HG02840 (cell line): Measurements from ENCODE around the gene ARMC10.
"Not testable (repeated sequence)": the region's sequence is repeated elsewhere in the genome, so short reads cannot be mapped to it uniquely, and the experiment has no call there.

Source experiments
- ATAC-seq: cut with Tn5 transposase; IDR thresholded peaks from one replicate; pipeline ENCODE4 v1.9.1; 2021; ENCODE audit warnings: mild to moderate bottlenecking, moderate library complexity, moderate number of reproducible peaks; ENCODE audit not compliant: unreplicated experiment, low FRiP score

ARMC10 gene

DNA sequence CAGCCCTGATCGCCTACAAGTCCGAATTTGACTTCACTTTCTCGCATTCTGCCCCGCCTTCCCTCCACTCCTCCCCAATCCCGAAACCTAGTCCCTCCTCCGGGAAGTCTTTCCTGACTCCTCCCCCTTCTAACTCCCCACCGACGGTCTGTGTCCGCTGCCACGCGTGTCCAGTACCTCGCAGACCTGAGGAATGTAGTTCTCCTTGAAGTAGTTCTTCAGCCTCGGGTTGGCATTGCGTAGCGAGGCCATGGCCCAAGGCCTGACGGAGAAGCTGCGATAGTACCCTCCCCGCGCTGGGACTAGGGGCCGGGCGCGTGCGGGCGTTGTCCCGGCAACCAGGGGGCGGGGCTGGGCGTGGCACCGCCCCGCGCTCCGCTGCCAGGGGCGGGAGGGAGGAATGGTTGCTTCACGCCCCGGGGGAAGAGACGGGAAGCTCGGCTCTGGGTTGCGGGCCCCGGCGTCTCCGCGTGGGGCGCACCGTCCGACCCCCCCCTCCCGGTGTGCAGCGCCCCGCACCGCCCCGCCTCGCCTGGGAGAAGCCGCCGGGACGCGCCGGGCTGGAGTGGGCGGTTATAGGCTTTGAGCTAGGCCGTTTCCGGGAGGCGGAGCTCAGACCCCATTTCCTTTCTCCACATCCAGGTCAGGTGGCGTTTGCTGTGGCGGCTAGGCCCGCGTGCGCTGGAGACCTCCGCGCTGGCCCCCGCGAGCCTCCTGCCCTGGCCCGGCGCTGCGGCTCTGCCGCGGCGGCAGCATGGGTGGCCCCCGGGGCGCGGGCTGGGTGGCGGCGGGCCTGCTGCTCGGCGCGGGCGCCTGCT lies at the start of gene ARMC10, which contains the start of gene FBXL13:
TSS of gene ARMC10 (plus strand) at position 622 of the 818 bp plus-strand sequence. CDS start at position 755, 133 bp downstream.
TSS of gene FBXL13 (minus strand) at position 278 of the 818 bp plus-strand sequence.
- ATAC-seq = peak; percentile 89

DNA sequence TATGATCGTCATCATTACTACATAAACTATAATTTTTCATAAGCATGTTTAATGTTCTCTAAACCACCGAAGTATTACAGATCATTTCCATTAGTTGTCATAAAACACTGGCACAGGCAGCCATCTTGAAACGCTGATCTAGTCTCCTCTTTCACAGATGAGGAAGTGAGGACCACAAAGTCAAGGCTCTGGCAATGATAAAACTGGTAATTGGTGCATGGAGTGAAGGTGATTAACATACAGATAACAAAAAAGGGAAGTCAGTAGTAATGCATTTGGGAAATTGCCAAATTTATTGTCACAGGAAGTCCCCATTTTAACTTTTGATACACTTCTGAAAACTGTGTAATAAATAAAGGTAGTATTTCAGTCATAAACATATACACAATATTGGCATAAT lies 49.6 kb upstream of the ARMC10 start:
- no peak for ATAC-seq

DNA sequence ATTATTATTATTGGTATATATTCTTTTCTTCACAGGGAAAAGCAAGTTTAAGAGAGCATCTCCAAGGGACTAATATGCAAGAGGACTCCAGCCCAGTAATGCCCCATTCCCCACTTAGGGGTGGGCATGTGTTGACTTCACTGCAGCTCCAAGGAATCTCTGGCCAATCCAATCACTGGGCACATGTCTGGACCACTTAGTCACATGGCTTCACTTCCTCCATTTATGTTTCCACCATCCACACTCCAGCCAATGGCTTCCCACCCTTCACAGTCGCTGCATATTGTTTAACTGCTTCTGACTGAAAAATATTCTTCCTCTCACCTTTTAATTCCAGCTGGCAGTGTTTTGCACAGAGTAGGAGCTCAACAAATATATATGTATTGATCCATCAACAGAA lies 43.9 kb upstream of the ARMC10 start:
- no peak for ATAC-seq

DNA sequence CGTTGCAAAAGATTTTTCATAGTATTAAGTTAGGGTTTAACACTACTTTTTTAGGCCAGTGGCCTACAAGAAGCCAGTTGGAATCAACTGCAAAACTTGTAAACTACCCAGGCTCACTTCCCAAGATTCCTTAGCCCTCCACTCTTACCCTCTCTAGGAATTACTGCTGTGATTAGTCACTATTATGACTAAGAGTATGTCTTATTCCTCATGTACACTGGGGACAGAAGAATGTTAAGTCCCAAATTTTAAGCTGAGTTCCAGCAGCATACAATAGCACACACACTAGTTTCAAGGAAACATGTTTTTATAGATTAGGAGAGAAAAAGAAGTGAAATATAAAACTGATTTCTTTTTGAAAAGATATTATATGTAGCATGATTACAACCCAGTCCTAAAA lies 43.2 kb upstream of the ARMC10 start:
- no peak for ATAC-seq

DNA sequence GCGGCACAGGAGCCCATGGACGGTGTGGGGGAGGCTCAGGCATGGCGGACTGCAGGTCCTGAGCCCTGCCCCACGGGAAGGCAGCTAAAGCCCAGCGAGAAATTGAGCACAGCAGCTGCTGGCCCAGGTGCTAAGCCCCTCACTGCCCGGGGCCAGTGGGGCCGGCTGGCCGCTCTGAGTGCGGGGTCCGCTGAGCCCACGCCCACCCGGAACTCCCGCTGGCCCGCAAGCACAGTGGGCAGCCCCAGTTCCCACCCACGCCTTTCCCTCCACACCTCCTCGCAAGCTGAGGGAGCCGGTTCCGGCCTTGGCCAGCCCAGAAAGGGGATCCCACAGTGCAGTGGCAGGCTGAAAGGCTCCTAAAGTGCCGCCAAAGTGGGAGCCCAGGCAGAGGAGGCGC lies 40.6 kb upstream of the ARMC10 start:
- not testable (repeated sequence) for ATAC-seq

DNA sequence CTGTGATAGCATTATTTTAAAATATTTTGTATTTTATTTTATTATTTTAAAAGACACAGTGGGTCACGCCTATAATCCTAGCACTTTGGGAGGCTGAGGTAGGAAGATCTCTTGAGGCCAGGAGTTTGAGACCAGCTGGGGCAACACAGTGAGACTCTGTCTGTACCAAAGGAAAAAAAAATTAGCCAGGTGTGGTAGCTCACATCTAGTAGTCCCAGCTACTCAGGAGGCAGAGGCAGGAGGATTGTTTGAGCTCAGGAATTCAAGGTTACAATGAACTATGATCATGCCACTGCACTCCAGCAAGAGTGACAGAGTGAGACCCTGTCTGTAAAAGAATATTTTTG lies 37.5 kb upstream of the ARMC10 start:
- no peak for ATAC-seq

DNA sequence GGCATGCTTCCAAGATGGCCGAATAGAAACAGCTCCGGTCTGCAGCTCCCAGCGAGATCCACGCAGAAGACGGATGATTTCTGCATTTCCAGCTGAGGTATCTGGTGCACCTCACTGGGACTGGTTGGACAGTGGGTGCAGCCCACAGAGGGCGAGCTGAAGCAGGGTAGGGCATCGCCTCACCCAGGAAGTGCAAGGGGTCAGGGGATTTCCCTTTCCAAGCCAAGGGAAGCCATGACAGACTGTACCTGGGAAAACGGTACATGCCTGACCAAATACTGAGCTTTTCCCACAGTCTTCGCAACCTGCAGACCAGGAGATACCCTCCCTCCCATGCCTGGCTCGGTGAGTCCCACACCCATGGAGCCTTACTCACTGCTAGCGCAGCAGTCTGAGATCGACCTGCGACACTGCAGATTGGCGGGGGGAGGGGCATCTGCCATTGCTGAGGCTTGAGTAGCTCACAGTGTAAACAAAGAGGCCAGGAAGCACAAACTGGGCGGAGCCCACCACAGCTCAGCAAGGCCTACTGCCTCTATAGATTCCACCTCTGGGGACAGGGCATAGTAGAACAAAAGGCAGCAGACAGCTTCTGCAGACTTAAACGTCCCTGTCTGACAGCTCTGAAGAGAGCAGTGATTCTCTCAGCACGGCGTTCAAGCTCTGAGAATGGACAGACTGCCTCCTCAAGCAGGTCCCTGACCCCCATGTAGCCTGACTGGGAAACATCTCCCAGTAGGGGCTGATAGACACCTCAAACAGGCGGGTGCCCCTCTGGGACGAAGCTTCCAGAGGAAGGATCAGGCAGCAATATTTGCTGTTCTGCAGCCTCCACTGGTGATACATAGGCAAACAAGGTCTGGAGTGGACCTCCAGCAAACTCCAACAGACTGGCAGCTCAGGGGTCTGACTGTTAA lies 36.9 kb upstream of the ARMC10 start:
- ATAC-seq = not testable (repeated sequence)

DNA sequence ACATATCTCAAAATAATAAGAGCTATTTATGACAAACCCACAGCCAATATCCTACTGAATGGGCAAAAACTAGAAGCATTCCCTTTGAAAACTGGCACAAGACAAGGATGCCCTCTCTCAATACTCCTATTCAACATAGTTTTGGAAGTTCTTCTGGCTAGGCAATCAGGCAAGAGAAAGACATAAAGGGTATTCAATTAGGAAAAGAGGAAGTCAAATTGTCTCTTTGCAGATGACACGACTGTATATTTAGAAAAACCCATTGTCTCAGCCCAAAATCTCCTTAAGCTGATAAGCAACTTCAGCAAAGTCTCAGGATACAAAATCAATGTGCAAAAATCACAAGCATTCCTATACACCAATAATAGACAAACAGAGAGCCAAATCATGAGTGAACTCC lies 33.1 kb upstream of the ARMC10 start:
- ATAC-seq = not testable (repeated sequence)

DNA sequence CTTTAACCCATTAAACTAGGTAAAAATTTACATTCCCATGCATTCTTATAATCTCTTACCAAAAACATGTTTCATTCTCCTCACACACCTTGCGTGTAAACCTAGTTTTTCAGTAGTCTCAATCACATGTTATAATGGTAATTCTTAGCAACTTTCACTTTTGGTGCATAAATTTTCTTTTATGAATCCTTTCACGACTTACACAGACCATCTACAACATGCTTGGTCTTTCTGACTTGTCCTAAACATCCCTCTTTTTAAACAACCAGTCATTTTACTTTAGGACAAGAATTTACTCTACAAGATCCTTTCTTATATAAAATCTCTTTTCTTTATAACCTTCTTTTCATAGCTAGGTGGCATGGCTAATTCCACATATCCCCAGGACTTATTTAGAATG lies 26.1 kb upstream of the ARMC10 start:
- ATAC-seq = no peak

DNA sequence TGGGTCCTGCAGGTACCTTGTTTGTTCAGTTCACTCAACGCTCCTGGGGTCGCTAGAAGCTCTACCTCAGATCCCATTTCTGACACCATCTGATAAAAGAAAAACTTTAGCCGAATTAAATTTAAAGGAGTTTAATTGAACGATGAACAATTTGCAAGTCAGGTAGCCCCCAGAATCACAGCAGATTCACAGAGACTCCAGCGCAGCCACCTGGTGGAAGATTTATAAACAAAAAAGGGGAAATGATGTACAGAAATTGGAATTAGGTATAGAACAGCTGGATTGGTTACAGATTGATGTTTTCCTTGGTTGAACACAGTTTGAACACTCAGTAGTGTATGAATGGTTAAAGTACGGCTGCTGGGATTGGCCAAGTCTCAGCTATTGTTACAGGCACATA lies 23.4 kb upstream of the ARMC10 start:
- ATAC-seq = no peak

DNA sequence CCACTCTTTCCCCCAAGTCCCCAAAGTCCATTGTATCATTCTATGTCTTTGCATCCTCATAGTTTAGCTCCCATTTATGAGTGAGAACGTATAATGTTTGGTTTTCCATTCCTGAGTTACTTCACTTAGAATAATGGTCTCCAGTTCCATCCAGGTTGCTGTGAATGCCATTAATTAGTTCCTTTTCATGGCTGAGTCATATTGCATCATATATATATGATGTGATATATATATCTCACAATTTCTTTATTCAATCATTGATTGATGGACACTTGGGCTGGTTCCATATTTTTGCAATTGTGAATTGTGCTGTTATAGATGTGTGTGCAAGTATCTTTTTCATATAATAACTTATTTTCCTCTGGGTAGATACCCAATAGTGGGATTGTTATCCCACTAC lies 18.9 kb upstream of the ARMC10 start:
- not testable (repeated sequence) for ATAC-seq

DNA sequence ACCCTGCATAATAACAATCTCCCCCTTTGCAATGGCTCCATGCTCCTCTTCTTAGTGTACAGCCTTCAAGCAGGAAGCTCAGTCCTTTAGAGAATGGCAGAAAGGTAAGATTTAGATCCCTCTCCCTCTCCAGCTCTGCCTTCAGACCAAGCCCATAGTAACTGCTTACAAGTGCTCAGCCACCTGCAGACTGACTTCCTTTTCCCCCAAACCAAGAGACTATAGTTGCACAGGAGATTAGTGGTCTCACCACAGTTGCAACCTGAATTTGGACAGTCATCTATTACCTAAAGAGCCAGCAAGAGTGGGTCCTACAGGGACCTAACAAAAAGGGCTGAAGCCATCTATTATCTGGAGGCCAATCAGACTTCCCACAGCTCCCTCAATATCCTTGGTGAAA lies 16.8 kb upstream of the ARMC10 start:
- ATAC-seq = no peak

DNA sequence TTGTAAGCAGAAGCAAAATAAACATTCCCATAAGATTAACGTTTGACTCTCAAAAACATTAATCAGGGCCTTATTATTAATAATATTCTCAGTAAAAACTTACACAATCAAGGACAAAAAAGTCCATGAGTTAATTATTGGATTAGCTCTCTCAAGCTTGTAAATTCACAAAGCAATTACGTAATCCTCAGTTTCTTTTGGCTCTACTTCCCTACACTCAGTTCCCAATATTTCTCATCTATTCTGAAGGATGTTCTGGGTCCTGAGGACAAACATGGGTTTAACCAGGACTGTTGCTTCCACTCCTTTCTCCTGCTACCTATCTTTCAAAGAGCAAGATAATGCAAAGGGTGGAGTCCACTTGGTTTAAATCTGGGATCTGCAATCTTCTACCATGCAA lies 15.5 kb upstream of the ARMC10 start:
- no peak for ATAC-seq

DNA sequence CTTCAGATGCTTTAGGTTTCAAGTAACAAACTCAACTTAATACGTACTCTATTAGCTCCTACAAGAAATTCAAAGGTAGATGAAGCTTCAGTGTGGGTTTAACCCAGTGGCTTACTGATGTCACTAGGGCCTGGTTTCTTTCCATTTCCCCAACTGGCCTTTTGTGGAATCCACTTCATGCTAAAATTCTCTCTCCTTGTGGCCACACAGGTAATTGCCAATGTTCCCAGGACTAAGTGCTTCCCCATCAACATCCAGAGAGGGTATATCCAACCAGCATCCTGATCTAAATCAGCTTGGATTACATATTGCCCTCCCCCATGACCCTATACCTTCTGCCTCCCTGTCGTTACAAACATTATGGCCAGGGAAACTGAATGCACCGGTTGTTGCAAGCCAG lies 11.0 kb upstream of the ARMC10 start:
- ATAC-seq = no peak

DNA sequence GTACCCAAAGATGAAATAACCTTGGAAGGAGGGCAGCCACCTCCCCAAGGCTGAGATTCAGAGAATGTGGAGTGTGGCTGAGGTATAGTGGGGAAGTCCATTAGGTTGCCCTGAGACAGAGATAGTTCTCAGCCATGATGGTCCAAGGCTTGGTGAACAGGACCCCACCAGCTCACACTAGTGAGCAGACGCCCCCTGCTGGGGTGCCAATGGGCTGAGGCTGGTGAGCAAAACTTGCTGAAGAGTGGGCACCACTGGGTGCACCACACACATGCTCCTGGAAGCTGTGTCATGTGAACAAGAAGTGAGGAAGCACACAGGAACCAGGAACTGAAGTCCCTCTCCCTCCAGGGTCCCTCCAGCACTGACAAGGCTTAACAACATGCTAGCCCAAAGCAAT lies 9.3 kb upstream of the ARMC10 start:
- no peak for ATAC-seq

DNA sequence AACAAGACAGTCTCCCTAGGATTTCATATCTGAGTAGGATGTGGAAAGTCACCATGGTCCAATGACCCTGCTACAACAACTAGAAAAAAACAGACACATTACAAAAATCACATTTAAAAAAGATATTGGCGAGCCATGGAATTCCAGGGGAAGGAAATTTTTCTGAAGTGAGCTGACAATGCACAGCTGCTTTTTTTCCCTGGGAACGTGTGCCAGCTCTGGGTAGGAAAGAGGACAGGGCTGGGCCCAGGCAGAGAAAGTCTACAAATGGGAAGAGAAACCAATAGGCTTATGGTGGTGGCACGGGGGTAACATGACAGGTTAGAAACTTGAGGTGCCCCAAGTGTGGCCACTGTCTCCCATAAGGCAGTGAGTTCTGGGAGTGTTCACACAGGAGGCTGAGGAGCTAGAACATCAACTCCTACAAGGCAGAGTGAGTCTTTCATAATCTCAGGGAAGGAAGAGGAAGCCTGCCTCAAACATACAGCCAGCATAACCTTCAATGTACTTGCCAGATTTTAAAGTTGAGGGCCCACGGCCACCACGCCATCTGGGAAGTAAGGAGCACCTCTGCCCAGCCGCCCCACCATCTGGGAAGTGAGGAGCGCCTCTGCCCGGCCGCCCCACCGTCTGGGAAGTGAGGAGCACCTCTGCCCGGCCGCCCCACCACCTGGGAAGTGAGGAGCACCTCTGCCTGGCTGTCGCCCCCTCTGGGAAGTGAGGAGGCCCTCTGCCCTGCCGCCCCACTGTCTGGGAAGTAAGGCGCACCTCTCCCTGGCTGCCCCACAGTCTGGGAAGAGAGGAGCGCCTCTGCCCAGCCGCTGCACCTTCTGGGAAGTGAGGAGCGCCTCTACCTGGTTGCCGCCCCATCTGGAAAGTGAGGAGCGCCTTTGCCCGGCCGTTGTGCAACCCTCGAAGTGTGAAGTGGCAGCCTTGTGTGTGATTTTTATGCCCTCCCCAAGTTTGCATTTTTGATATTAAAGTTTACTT lies 6.2 kb upstream of the ARMC10 start:
- no peak for ATAC-seq

DNA sequence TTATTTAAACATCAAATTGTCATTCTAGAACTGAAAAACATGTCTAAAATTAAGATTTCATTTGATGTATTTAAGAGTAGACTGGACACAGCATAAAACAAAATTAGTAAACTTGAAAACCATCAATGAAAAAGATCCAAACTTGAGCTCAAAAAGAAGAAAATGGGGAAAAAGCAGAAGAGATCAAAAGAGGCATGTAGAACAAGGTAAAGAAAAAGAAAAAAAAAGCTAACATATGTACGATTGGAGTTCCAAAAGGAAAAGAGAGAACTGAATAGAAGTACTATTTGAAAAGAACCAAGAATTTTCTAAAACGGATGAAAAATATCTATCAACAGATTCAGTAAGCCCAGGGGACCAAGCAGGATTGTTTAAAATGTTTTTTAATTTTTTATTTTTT lies 3.9 kb upstream of the ARMC10 start:
- ATAC-seq = no peak

DNA sequence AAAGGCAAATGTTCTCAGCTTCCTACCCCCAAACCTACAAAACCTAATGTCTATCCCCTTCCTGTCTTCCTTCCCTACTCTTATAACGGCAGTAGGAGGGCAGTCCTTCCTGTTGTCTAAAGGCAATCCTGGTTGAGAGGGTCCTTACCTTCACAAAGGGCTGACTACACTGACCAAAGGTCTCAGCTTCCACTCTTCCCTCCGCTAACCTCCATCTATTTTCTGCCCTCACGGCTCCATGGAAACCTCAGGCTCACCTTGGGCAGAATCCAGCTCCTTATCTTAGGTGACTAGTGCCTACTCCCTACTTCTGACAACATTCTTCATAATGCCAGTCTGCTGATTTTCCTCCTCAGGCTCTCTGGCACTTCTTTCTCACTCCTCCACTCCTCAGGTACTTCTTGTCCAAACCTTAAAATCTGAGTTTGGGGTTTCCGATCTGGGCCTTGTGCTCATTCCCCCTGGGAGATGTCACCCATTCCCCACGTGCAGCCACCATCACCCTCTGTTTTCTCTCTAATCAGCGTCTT lies 886 bp upstream of the ARMC10 start:
- ATAC-seq = no peak

DNA sequence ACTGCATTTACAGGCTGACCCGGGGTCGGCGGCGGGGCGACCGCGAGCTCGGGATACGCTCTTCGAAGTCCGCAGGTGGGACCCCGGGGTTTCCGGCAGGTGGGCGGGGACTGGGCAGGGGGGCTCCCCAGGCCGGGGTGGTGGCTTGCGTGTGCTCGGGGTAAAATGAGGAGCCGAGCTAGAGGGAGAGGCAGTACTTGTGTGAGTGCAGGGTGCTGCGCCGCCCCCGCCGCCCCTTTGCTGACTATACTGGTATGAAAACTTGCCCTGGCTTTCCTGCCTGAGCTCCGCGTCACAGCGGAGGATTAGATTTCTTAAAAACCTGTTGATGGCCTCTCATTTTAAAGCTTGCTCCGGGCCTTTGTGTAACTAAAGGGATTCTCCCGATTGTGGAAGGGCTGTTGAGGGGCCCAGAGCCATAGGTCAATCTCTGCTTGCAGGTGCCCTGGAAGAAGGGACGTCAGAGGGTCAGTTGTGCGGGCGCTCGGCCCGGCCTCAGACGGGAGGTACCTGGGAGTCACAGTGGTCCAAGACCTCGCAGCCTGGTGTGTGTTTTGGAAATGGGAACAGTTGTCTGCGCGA lies 488 bp downstream of the ARMC10 start:
- ATAC-seq = peak; percentile 50

DNA sequence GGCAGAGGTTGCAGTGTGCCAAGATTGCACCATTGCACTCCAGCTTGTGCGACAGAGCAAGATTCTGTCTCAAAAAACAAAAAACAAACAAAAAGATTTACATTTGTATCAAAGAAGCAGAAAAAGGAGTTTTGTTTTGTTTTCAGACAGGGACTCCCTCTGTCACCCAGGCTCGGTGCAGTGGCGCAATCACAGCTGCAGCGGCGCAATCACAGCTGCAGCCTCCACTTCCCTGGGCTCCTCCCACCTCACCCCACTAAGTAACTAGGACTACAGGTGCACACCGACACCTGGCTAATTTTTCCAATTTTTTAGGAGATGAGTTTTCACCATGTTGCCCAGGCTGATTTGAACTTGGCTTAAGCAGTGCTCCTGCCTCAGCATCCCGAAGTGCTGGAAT lies 1.8 kb downstream of the ARMC10 start:
- no peak for ATAC-seq
